HG03354 (cell line): Measurements from ENCODE around the gene FXN.

Source experiments
- ATAC-seq: cut with Tn5 transposase; IDR thresholded peaks from one replicate; pipeline ENCODE4 v1.9.1; 2021; ENCODE audit warnings: mild to moderate bottlenecking; ENCODE audit not compliant: unreplicated experiment, poor library complexity, severe bottlenecking

Gene FXN

GRCh38 chr9:69130456-69131441, 95.2 kb downstream of the FXN start:
- no peak for ATAC-seq

- no peak for ATAC-seq
These were observed 96.1 kb downstream of the FXN start for GRCh38 chr9:69131682-69132081.

- ATAC-seq, result no peak
These were observed 96.8 kb downstream of the FXN start for GRCh38 chr9:69132361-69132760.

GRCh38 chr9:69134412-69134811, 98.9 kb downstream of the FXN start:
- ATAC-seq, result no peak

GRCh38 chr9:69136185-69136584, 100.6 kb downstream of the FXN start:
- no peak for ATAC-seq

- ATAC-seq, result no peak
These were observed 101.2 kb downstream of the FXN start for GRCh38 chr9:69136779-69137178.

- ATAC-seq, result no peak
These were observed 101.8 kb downstream of the FXN start for GRCh38 chr9:69137311-69137710.

GRCh38 chr9:69139596-69139995, 104.0 kb downstream of the FXN start:
- ATAC-seq, result no peak

GRCh38 chr9:69140123-69140735, 104.7 kb downstream of the FXN start:
- ATAC-seq, result no peak

GRCh38 chr9:69141851-69142250, 106.3 kb downstream of the FXN start:
- ATAC-seq, result no peak

- no peak for ATAC-seq
These were observed 107.7 kb downstream of the FXN start for GRCh38 chr9:69143291-69143690.

GRCh38 chr9:69145144-69145715, 109.7 kb downstream of the FXN start:
- no peak for ATAC-seq

GRCh38 chr9:69147041-69147834, 111.7 kb downstream of the FXN start:
- ATAC-seq, result no peak

- ATAC-seq, result no peak
These were observed 113.8 kb downstream of the FXN start for GRCh38 chr9:69149321-69149807.
